GM19395 (cell line): Measurements from ENCODE around the gene GOLGA3.
"Not testable (repeated sequence)": the region's sequence is repeated elsewhere in the genome, so short reads cannot be mapped to it uniquely, and the experiment has no call there.

Experiments
- ATAC-seq: cut with Tn5 transposase; IDR thresholded peaks from one replicate; pipeline ENCODE4 v1.9.1; 2021; ENCODE audit warnings: mild to moderate bottlenecking, moderate library complexity; ENCODE audit not compliant: unreplicated experiment

GOLGA3 gene

DNA sequence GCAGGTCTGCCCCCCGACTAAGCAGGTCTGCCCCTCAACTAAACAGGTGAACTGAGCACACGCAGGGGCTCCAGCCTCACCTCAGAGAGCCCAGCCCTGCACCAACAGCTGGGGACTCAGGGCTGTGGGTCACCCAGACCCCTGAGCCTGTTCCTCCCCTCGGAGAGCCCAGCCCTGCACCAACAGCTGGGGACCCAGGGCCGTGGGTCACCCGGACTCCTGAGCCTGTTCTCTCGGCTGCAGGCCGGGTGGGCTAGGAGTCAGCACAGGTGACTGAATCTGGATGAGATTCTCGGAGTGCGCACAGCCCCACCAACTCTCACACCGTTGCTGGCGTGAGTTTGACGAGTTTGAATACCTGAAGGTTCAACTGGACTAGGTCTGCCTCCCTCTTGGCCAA, 46.7 kb downstream of the GOLGA3 start:
- ATAC-seq, result no peak

DNA sequence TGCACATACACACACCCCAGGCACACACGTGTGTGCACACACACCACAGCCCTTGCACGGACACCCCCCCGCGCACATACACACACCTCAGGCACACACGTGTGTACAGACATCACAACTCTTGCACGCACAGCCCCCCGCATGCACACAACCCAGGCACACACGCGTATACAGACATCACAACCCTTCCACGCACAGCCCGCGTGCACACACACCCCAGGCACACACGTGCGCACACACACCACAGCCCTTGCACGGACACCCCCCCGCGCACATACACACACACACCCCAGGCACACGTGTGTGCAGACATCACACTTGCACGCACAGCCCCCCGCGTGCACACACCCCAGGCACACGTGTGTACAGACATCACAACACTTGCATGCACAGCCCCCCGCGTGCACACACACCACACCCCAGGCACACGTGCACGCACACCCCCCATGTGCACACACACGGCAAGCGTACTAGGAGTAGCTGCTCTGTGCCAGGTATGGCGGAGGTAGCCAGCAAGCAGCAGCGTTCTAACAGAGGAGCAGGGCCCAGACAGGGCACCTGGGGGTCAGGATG, 48.8 kb downstream of the GOLGA3 start:
- no peak for ATAC-seq

DNA sequence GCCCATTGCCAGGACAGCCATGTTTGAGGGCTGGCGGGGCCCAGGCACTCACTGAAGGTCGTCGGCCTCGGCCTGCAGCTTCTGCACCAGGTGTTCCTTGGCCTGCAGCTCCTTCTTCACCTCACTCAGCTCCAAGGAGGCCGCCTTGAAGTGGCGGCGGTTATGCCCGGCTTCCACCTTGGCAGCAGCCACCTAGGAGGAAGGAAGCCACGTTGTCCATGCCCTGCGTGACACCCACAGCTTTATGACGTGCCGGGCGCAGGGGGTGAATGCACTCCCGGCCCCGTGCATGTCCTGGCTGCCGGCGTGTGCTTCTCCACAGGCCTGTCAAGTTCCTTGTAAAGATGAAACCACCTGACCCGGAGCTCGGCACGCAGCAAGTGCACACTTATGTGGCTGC, 51.1 kb downstream of the GOLGA3 start:
- ATAC-seq, result no peak

DNA sequence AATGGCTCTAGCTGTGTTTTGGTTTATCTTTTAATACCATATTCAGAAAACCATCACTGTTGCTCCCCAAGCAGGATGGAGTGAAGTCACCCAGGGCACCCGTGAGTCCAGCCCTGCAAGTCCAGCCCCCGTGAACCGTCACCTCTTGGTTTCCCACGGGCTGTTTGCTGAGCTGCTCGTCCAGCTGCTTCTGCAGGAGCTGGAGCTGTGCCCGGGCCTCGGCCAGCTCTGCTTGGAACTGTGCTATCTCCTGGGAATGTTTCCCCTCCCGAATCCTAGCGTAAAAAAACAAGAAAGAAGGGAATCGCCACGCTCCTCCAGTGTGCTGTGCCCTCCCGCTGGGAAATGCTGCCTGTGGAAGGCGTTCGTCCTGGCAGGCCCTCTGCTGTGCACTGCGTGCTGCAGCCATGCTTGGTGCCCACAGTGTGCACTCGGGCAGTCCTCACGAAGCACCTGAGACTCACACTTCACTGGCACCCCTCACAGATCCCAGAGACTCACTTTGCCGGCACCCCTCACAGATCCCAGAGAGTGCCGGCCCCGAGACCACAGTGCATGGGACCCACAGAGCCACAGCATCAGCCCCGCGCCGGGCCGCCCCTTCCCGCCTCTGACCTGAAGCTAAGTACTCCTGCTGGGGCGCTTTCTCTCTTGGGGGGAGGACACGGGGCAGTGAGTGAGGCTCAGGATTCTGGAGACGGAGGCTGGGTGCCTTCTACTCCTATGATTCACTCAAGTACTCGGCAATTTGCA, 51.7 kb downstream of the GOLGA3 start:
- no peak for ATAC-seq

DNA sequence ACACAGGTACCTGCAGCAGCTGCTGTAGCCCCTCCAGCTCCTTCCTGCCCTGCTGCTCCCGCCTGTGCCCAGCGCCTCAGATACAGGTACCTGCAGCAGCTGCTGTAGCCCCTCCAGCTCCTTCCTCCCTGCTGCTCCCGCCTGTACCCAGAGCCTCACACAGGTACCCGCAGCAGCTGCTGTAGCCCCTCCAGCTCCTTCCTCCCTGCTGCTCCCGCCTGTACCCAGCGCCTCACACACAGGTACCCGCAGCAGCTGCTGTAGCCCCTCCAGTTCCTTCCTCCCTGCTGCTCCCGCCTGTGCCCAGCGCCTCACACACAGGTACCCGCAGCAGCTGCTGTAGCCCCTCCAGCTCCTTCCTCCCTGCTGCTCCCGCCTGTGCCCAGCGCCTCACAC, 52.4 kb downstream of the GOLGA3 start:
- ATAC-seq, result not testable (repeated sequence)

DNA sequence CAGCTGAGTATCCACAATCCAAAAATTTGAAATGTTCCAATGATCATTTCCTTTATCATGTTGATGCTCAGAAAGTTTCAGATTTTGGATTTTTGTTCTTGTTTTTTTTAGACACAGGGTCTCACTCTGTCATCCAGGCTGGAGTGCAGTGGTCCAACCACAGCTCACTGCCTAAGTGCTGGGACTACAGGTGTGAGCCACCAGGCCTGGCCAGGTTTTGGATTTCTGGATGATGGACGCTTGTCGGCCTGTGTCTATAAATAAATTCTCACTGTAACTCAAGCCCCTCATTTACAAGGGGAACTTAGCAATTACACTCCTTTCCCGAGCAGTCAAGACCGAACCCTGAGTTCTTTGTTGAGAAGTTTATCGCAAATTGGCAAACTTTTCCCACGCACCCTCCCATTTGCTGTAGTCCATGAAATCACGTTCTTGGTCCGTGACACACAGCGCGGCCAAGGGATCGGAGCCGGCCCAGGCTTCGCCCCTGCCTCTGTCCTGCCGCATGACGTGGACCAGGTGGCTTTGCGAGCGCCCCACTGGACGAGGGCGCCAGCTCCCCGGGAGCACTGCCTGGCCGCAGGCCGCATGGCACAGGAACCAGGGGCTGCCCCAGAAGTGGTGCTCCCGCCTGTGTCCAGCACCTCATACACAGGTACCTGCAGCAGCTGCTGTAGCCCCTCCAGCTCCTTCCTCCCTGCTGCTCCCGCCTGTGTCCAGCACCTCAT, 53.0 kb downstream of the GOLGA3 start:
- no peak for ATAC-seq

DNA sequence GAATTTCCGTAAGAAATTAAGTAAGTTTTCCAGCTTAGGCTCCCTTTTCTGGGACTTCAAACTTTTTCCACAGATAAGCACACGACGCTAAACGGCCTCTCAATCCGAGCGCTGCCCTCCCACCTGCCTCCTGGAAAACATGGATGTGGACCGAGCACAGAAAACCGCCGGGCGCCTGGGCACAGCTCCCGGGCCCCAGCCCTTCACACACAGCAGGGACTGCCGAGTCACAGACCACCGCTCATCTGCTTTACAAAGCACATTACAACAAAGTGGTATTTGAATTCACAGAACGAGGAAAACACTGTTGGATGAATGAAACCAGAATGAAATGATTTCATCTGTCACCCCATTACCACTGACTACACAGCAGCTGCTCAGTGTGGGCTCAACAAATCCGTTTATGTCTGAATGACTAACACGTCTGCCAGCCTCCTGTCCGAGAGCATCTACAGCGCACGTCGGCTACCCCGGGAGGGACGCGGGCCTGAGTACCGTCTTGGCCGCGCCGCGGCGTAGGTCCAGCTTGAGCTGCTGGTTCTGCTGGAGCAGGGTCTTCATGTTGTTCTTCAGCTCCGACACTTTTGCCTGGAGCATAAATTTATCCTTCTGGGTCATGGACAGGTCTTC, 53.9 kb downstream of the GOLGA3 start:
- ATAC-seq, result no peak

DNA sequence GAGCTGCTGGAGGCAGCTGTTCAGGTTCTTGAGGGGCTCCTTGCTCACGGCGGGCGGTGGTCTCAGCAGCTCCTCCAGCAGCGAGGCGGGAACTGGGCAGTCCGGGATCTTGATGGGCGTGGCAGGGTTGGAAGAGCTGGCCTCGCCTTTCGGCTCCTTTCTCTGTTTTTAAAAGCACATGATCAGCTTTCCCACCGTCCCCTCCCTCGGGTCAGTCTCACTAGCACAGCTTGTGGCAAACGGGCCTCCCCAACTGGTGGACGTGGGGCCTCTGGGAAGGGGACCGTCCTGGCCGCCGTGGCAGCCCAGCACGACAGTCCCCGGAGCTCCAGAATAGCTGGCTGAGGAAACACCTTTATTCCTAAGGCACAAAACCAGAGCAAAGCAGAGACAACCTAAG, 54.5 kb downstream of the GOLGA3 start:
- ATAC-seq, result no peak

DNA sequence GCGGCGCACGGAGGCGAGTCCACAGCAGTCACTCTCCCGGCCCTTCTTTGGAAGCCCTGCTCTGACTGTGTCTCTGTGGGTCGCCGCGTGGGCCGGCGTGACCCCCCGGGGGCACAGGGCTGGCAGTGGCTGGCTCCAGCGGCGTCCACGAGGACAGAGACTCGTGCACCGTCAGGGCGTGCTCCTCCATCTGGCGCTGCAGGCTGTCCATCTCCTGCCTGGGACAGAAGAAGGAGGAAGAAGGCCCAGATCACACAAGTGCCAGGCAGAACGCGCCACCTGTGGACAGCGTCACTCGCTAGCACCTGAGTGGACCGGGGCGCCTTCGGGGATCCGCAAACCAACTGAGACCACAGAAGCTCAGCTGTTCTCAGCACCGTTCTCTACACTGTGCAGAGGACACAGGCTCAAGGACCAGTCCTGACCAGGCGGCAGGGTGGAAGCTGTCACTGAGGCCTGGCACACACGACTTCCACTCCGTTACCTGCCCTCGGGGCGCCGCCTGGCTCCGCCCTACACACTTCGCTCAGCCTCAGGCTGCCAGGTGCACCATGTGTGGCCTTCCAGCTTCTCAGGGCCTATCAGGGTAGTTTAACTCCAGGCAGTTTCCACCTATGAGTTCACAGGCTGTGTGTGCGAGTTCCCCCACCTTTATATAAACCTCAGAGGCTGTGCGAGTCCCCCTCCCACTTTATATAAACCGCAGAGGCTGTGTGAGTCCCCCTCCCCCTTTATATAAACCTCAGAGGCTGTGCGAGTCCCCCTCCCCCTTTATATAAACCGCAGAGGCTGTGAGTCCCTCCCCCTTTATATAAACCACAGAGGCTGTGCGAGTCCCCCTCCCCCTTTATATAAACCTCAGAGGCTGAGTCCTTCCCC, 55.4 kb downstream of the GOLGA3 start:
- no peak for ATAC-seq

DNA sequence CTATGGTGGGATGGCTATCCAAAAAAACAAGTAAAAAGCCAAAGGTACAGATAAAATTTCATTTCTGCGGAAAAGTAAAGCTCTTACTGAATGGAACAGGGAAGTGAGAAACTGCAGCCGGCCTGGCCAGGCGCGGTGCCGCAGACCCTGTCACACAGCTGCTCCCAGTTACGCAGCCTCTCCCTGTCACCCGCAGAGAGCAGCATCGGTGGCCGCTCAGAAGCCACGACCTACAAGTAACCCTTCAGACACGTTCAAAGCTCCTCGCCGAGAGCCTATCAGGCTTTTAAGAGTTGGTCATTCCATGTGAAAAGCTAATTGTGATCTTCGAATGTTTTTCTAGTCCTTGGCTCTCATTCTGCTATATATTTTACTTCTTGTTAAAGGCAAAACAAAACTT, 56.1 kb downstream of the GOLGA3 start:
- peak; percentile 53 for ATAC-seq

DNA sequence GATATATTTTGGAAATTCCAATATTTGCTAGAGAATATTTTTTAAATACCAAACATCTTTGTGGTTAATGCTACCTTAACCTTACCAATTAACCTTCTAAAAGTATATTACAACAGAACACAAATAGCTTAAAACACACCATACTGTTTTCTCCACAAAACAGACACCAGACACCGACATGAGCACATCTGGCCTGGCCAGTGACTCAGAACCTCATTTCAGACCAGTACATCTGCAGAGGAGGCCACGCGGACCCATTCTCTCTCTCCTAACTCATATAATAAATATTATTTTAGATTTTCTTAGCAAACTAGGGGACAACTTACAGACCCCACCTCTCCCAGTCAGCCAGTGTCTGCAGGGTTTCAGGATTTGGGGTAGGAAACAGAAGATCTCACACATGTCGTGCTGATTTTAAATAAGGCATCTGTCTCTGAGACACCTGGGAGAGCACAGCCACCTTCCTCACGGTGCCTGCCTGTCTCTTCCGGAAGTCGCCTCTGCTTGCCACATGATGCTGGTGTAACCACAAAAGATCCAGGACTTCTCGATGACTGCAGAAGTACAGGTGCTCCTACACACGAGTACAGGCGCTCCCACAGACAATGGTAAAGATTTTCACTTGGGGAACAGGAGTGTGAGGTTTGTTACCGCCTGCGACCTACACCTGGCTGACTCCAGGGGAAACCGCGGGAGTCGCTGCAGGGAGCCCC, 57.4 kb downstream of the GOLGA3 start:
- ATAC-seq, result peak; percentile 53

DNA sequence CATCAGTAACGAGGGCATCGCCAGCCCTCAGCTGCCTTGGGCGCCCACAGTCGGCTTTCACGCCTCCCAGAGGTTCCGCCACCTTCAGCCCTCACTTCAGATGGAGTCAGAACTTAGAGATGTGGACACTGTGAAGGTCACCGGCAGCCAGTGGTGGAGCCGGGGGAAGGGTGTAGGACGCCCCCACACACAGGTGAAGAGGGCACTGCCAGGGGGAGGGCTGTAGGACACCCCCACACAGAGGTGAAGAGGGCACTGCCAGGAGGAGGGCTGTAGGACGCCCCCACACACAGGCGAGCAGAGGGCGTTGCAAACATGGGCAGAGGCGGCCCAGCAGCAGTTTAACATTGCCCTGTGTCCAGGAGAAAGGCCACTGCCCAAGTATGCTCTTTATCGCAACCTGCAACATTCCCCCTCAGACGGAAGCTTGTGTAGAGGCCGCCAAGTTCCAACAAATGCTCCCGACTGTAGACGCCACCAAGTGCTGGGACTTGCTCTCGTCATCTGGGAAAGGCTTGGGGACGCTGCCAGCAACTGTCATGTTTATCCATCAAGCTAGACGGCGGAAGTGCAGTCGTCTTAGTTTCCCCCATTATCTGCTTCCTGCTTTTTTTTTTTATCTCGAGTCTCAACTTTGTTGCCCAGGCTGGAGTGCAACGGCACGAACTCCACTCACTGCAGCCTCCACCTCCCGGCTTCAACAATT, 62.1 kb downstream of the GOLGA3 start:
- no peak for ATAC-seq

DNA sequence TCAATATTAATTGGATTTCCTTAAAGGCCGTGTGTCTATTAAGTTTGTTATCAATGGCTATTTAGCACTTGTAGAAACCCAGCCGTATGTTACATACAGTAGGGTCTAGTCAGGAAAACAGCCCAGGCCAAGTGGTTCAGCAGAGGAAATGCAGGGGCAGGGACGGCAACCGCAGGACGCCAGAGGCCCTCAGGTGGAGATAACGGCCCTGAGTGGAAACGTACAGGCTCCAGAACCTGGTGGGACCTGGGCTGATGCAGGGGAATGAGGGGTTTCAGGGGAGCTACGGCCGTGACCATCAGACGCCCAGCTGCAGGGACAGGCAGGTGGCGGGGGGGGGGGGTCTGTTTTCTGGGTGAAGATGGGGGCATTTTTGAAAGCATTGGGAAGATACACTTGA, 63.3 kb downstream of the GOLGA3 start:
- ATAC-seq, result no peak

DNA sequence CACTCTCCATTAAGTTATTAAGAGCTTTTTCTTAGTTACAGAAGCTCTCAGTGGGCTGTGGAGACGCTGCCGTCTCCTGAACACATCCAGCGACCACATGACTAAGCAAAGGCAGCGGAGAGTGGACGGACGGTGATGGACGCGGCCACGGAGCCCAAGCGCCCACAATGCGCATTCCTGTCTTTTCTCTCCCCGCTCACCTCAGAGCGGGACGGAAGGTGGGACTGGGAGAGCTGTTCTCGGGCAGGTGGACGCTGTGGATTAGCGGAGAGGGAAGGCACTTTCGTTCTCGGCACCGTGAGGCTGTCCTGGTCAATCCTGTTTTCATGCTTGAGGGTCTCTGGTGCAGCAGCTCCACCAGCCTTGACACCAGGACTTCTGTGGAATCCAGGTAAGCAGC, 64.4 kb downstream of the GOLGA3 start:
- no peak for ATAC-seq

DNA sequence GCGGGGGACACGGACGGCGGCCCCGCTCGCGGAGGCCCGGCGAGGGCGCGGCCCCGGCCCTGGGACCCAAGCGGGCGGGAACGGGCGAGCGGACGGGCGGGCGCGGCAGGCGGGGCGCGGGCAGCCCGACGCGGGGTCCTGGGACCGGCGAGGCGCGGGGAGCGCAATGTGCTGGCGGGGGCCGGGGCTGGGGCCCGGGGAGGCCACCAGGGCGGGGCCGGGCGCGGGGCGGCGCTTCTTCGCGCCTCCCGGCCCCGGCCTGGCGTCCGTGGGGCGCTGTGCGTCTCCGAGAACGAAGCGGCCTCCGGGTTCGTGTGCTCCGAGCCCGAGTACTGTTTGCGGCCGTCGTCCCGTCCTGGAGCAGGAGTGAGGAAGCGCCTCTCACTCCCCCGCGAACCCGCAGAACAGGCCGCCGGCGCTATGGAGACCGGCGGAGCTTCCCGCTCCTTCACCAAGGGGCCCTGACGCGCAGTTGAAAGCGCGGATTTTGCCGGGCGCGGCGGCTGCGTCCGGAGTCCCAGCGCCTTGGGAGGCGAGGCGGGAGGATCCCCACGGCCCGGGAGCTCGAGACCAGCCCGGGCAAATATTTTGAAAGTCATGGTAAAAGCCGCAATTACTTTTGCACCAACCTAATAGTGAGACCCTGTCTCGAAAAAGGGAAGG, 66.6 kb downstream of the GOLGA3 start:
- peak; percentile 77 for ATAC-seq

DNA sequence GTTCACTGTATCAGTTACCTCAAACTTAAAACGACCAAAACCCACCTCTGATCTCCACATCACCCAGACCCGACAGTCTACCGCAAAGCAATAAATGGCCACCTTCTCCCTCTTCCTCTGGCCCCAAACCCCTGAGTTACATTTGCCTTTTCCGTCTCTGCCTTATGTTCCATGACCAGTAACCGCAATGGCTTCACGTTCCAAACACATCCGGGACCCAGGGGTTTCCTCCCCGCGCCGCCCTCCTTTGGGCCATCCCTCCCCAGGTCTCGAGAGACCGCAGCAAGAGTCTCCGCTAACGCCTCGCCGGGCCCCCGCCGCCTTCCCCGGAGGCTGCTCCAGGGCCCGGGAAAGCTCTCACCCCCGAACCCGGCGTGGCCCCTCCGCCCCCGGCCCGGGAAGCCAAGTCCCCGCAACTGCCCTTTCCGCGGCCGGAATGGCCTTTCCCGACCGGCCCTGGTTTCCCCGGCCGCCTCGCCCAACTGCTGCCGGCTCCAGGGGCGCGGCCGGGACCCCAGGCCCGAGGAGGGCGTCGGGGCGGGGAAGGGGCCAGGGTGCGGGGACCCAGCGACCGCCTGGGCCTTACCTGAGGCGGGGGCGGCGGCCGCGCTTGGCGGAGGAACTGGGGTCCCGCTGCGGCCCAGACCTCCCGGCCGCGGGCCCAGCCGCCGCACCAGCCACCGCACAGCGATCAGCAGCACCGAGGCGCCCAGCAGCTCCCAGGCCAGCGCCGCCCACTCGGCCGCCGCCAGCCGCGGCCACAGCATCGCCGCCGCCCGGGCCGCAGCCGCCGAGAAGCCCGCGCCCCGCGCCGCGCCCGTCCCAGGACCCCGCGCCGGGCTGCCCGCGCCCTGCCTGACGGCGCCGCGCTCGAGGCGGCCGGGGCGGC, 67.4 kb downstream of the GOLGA3 start, which contains the start of gene ANKLE2:
Gene ANKLE2 (minus strand): TSS at position 801 of the 889 bp plus-strand sequence. CDS start 34 bp downstream, at position 767.
- peak; percentile 27 for ATAC-seq

DNA sequence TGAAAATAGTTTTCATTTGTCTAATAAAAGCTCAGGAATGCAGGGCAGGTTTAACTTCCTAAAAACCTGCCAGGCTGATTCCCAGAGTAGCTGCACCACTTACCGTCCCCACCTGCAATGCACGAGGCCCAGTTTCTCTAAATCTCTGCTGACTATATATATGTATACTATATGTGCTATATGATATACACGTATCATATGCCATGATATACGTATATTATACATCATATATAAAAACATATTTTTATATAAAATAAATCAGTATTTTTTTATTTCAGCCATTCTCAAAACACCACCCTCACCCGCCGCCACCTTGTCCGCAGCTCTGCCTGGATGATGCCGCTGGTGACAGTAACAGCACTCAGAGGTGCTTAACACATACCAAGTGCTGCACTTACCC, 69.3 kb downstream of the GOLGA3 start:
- no peak for ATAC-seq

DNA sequence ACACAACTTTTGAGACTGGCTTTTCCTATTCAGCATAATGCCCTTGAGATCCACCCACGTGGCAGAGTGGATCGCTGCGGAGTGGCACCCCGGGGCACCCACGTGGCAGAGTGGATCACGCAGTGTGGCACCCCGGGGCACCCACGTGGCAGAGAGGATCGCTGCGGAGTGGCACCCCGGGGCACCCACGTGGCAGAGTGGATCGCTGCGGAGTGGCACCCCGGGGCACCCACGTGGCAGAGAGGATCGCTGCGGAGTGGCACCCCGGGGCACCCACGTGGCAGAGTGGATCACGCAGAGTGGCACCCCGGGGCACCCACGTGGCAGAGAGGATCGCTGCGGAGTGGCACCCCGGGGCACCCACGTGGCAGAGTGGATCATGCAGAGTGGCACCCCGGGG, 69.8 kb downstream of the GOLGA3 start:
- ATAC-seq, result not testable (repeated sequence)
